Liver (tissue), 9 donors: ENCODE measurements around the gene KLHL14. TPM values are rescaled to one million over a fixed set of nuclear protein-coding genes. Genes with fewer than 3 reads are reported as not detected.

Experiments used
- DNase-seq: peaks from one replicate; pipeline ENCODE4 v3.0.0-alpha.2; 2017; ENCODE audit warnings: low spot score
- H3K27ac ChIP-seq, 2 donors: one replicate each; pipeline ENCODE4 v1.7.0; 2013; ENCODE audit warnings: inconsistent platforms in 2 of 2, low read length in 2 of 2, control low read depth in 1 of 2, low read depth in 1 of 2, mild to moderate bottlenecking in 1 of 2
- H3K27me3 ChIP-seq, 4 donors: one replicate each; pipeline versions ENCODE4 v1.6.1 to v1.7.0; 2013; ENCODE audit warnings: low read length in 3 of 4, inconsistent platforms in 1 of 4, mild to moderate bottlenecking in 1 of 4, moderate library complexity in 1 of 4; ENCODE audit not compliant: control insufficient read depth in 4 of 4, insufficient read depth in 4 of 4
- H3K36me3 ChIP-seq, 4 donors: one replicate each; pipeline versions ENCODE4 v1.6.1 to v1.7.0; 2013; ENCODE audit warnings: low read length in 3 of 4, mild to moderate bottlenecking in 3 of 4, low read depth in 1 of 4, moderate library complexity in 1 of 4; ENCODE audit not compliant: control insufficient read depth in 4 of 4, insufficient read depth in 3 of 4
- H3K4me1 ChIP-seq, 4 donors: one replicate each; pipeline versions ENCODE4 v1.6.1 to v1.7.0; 2013; ENCODE audit warnings: low read length in 3 of 4, mild to moderate bottlenecking in 3 of 4, moderate library complexity in 1 of 4; ENCODE audit not compliant: control insufficient read depth in 4 of 4, insufficient read depth in 4 of 4
- H3K4me3 ChIP-seq, 3 donors: one replicate each; pipeline versions ENCODE4 v1.6.1 to v1.7.0; 2013; ENCODE audit warnings: low read length in 3 of 3, control low read depth in 1 of 3, low read depth in 1 of 3, mild to moderate bottlenecking in 1 of 3
- H3K9ac ChIP-seq, 2 donors: one replicate each; pipeline ENCODE4 v1.7.0; 2013; ENCODE audit warnings: low read length in 2 of 2, mild to moderate bottlenecking in 2 of 2, moderate library complexity in 2 of 2, control low read depth in 1 of 2, low read depth in 1 of 2
- H3K9me3 ChIP-seq, 4 donors: one replicate each; pipeline versions ENCODE4 v1.6.1 to v1.7.0; 2013; ENCODE audit warnings: low read length in 3 of 4; ENCODE audit not compliant: control insufficient read depth in 4 of 4
- ATF3 ChIP-seq: IDR thresholded peaks from 2 replicates; pipeline ENCODE4 v1.6.1; 2016; ENCODE audit warnings: antibody characterized with exemption
- CTCF ChIP-seq: fragments of 150-350 bp; IDR thresholded peaks from 2 replicates; pipeline ENCODE4 v1.5.1; 2017; ENCODE audit warnings: improper control_type of control experiment, low read depth, low read length; ENCODE audit not compliant: missing input control
- EGR1 ChIP-seq, 2 donors: IDR thresholded peaks; 2 replicates each; pipeline ENCODE4 v1.6.1; 2016 to 2018; ENCODE audit warnings: antibody characterized with exemption in 2 of 2, low read depth in 2 of 2
- FOXA1 ChIP-seq: IDR thresholded peaks from 2 replicates; pipeline ENCODE4 v1.6.1; 2016; ENCODE audit warnings: antibody characterized with exemption
- FOXA2 ChIP-seq: IDR thresholded peaks from 2 replicates; pipeline ENCODE4 v1.6.1; 2016; ENCODE audit warnings: antibody characterized with exemption
- GABPA ChIP-seq, 2 donors: IDR thresholded peaks in 1 of 2; conservative IDR thresholded peaks in 1 of 2; 2 replicates each; pipeline ENCODE4 v1.6.1; 2016; ENCODE audit warnings: antibody characterized with exemption in 2 of 2, mild to moderate bottlenecking in 1 of 2, moderate library complexity in 1 of 2
- HNF4G ChIP-seq: IDR thresholded peaks from 2 replicates; pipeline ENCODE4 v1.6.1; 2016; ENCODE audit warnings: antibody characterized with exemption
- JUND ChIP-seq, 2 donors: IDR thresholded peaks; 2 replicates each; pipeline ENCODE4 v1.6.1; 2016; ENCODE audit warnings: antibody characterized with exemption in 2 of 2
- MAX ChIP-seq: IDR thresholded peaks from 2 replicates; pipeline ENCODE4 v1.6.1; 2016; ENCODE audit warnings: antibody characterized with exemption
- NR2F2 ChIP-seq: IDR thresholded peaks from 2 replicates; pipeline ENCODE4 v1.6.1; 2016; ENCODE audit warnings: antibody characterized with exemption
- RAD21 ChIP-seq, 2 donors: IDR thresholded peaks; 2 replicates each; pipeline ENCODE4 v1.6.1; 2016; ENCODE audit warnings: antibody characterized with exemption in 2 of 2, mild to moderate bottlenecking in 2 of 2
- REST ChIP-seq: IDR thresholded peaks from 2 replicates; pipeline ENCODE4 v1.6.1; 2016; ENCODE audit warnings: antibody characterized with exemption, mild to moderate bottlenecking
- RXRA ChIP-seq, 2 donors: IDR thresholded peaks; 2 replicates each; pipeline ENCODE4 v1.6.1; 2017 to 2018; ENCODE audit warnings: antibody characterized with exemption in 2 of 2, mild to moderate bottlenecking in 1 of 2
- SP1 ChIP-seq: IDR thresholded peaks from 2 replicates; pipeline ENCODE4 v1.6.1; 2018; ENCODE audit warnings: antibody characterized with exemption, mild to moderate bottlenecking
- TAF1 ChIP-seq: conservative IDR thresholded peaks from 2 replicates; pipeline ENCODE4 v1.6.1; 2016; ENCODE audit warnings: antibody characterized with exemption, mild to moderate bottlenecking
- YY1 ChIP-seq: IDR thresholded peaks from 2 replicates; pipeline ENCODE4 v1.6.1; 2016; ENCODE audit warnings: antibody characterized with exemption, mild to moderate bottlenecking
- WGBS: extraction: QIAGEN DNeasy Blood & Tissue Kit; methylation state at CpG from one replicate; pipeline ENCODE4 v1.1.7; 2013; 5-methylcytosine and 5-hydroxymethylcytosine counted together
- polyA plus RNA-seq, 2 donors: library from polyadenylated mRNA; stranded (reverse) in 1 of 2; unstranded in 1 of 2; fragments of 200-250 nt in 1 of 2; fragments of >200 nt in 1 of 2; fragmentation: Nextera tagmentation in 1 of 2; extraction: Ambion mirVana in 1 of 2; gene quantifications; one replicate each; pipeline versions ENCODE4 v1.2.1 to v1.2.3, GENCODE V29; 2013 to 2015
- total RNA-seq, 2 donors: library from RNA; depleted of rRNA; stranded (reverse); fragments of >200 nt; gene quantifications; one replicate each; pipeline ENCODE4 v1.2.3, GENCODE V29; 2014
- TF ChIP-seq, protein P1 (sequence below): IDR thresholded peaks from 2 replicates; pipeline ENCODE4 v1.6.1; 2016; ENCODE audit warnings: antibody characterized with exemption
- donor health status: healthy.
- donor health status: healthy.
- donor health status: healthy.
- donor health status: healthy.
- donor health status: healthy.

Gene KLHL14
- total and polyA plus RNA-seq, 4 donors: 0.02 to 1.1 (median 0.15) TPM

GRCh38 chr18:32707586-32707985 lies 65.2 kb downstream of the KLHL14 start:
- Histone ChIP-seq H3K27me3 (peaks cover 0 to 5% (median 0%) of the 10 kb centered on the region in 4 donors), H3K4me1 (no peaks in the 10 kb centered on the region), H3K9me3 (no peaks in the 10 kb centered on the region), H3K36me3 (no peaks in the 10 kb centered on the region), H3K4me3 (no peak overlapping the region), H3K9ac (no peak overlapping the region), H3K27ac (no peak overlapping the region)
- TF ChIP-seq GABPA (IDR thresholded peaks at IDR 0.05 in 1 of 2, conservative IDR thresholded peaks at IDR 0.05 in 1 of 2): no peak
- TF ChIP-seq ATF3: no peak
- no peak for TF ChIP-seq NR2F2
- DNase-seq: no peak
- WGBS: 82% methylated on average over 2 of the region's 2 CpGs

DNA sequence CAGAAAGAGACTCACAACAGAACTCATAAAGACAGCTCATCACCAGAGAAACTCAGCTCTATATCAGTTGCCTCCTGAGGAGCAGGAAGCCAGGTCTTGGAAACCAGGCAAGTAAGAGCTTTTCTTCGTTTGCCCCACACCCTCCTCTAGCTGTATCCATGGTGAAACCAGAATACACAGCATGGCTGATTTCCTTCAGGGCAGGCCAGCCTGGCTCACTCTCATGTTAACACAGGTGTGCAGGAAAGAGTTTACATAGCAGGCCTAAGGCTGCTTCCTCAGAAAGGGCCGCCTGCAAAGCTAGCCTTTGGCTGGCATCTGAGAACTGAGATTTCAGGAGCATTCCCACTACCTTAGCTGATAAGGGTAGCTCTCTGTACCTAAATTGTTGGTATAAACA lies 65.7 kb downstream of the KLHL14 start:
- Histone ChIP-seq H3K27ac (no peak overlapping the region), H3K4me3 (no peak overlapping the region), H3K27me3 (peaks cover 0 to 5% (median 0%) of the 10 kb centered on the region in 4 donors), H3K9ac (no peak overlapping the region), H3K9me3 (no peaks in the 10 kb centered on the region), H3K36me3 (no peaks in the 10 kb centered on the region), H3K4me1 (no peaks in the 10 kb centered on the region)
- 71% methylated on average over 2 of the region's 2 CpGs for WGBS
- TF ChIP-seq RXRA (IDR thresholded peaks at IDR 0.05) (no peak), SP1 (no peak), GABPA (IDR thresholded peaks at IDR 0.05 in 1 of 2, conservative IDR thresholded peaks at IDR 0.05 in 1 of 2) (no peak), FOXA1 (no peak), ATF3 (no peak), FOXA2 (no peak), YY1 (no peak), CTCF (no peak), MAX (no peak), JUND (IDR thresholded peaks at IDR 0.05) (no peak)
- TF ChIP-seq, protein P1, sequence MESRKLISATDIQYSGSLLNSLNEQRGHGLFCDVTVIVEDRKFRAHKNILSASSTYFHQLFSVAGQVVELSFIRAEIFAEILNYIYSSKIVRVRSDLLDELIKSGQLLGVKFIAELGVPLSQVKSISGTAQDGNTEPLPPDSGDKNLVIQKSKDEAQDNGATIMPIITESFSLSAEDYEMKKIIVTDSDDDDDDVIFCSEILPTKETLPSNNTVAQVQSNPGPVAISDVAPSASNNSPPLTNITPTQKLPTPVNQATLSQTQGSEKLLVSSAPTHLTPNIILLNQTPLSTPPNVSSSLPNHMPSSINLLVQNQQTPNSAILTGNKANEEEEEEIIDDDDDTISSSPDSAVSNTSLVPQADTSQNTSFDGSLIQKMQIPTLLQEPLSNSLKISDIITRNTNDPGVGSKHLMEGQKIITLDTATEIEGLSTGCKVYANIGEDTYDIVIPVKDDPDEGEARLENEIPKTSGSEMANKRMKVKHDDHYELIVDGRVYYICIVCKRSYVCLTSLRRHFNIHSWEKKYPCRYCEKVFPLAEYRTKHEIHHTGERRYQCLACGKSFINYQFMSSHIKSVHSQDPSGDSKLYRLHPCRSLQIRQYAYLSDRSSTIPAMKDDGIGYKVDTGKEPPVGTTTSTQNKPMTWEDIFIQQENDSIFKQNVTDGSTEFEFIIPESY: no peak
- no peak for DNase-seq

DNA sequence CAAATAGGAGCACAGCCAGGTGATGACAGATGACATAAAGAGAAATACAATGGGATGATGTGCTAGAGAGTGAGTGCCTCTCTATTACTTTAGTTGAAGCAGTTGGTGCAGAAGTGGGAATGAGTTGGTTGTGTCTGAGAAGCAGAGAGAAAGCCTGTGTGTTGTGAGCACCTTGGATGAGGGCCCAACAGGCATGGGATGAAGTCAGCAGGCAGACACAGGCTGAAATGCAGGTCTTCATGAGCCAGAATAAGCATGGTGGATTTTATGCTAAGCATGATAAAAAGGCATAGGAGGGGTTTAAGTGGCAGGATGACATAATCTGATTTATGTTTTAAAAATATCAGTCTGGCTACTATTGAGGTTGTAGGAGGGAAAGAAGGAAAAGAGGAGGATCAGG lies 71.5 kb downstream of the KLHL14 start:
- DNase-seq: no peak
- Histone ChIP-seq H3K4me3 (no peak overlapping the region), H3K36me3 (no peaks in the 10 kb centered on the region), H3K9ac (no peak overlapping the region), H3K27ac (no peak overlapping the region), H3K4me1 (no peaks in the 10 kb centered on the region), H3K9me3 (no peaks in the 10 kb centered on the region), H3K27me3 (peaks cover 0 to 5% (median 0%) of the 10 kb centered on the region in 4 donors)
- TF ChIP-seq REST (no peak), GABPA (IDR thresholded peaks at IDR 0.05 in 1 of 2, conservative IDR thresholded peaks at IDR 0.05 in 1 of 2) (no peak), RAD21 (IDR thresholded peaks at IDR 0.05) (no peak), TAF1 (no peak), FOXA2 (no peak), EGR1 (IDR thresholded peaks at IDR 0.05; ENCODE audit: low read depth in 2 of 2) (no peak), YY1 (no peak), HNF4G (no peak)
- TF ChIP-seq, protein P1: no peak
